K562 (cell line): Measurements from ENCODE around the gene NFIC. TPM values are rescaled to one million over a fixed set of nuclear protein-coding genes. Genes with fewer than 3 reads are reported as not detected.

ENCODE experiments used
- BHLHE40 ChIP-seq: IDR thresholded peaks from 2 replicates; pipeline ENCODE4 v1.6.1; 2011; ENCODE audit warnings: low read length, improper control_type of control experiment
- ETV5 ChIP-seq: sonication (generic); formaldehyde crosslinking; IDR thresholded peaks from 2 replicates; pipeline ENCODE4 v1.4.0; 2020; ENCODE audit warnings: low read depth, mild to moderate bottlenecking, missing genetic modification reagents
- FOXP1 ChIP-seq: sonication (generic); formaldehyde crosslinking; IDR thresholded peaks from 2 replicates; pipeline ENCODE4 v1.8.0; 2022; ENCODE audit warnings: mild to moderate bottlenecking, missing genetic modification reagents
- NONO ChIP-seq, 2 experiments: fragments of 200-400 bp in 1 of 2; fragments of 450-650 bp in 1 of 2; formaldehyde crosslinking in 1 of 2; IDR thresholded peaks; 2 replicates each; pipeline ENCODE4 v1.6.1; 2017; ENCODE audit warnings: low read depth in 2 of 2, mild to moderate bottlenecking in 2 of 2, moderate library complexity in 2 of 2, low read length in 1 of 2
- PHTF2 ChIP-seq: fragments of 250-450 bp; sonication (Bioruptor Pico); IDR thresholded peaks from 2 replicates; pipeline ENCODE4 v1.5.0; 2021; ENCODE audit warnings: mild to moderate bottlenecking
- PTRF ChIP-seq: fragments of 450-650 bp; IDR thresholded peaks from 2 replicates; pipeline ENCODE4 v1.6.1; 2016; ENCODE audit warnings: mild to moderate bottlenecking, missing genetic modification characterization, missing compliant biosample characterization
- SAP30 ChIP-seq: fragments of 200-600 bp; sonication (generic); IDR thresholded peaks from 2 replicates; pipeline ENCODE4 v1.6.1; 2012; ENCODE audit warnings: borderline replicate concordance, low read depth, mild to moderate bottlenecking, moderate library complexity, low read length, control low read depth, inconsistent platforms; ENCODE audit not compliant: insufficient read depth, poor library complexity, severe bottlenecking
- ZBTB11 ChIP-seq, 3 experiments: fragments of 200-800 bp in 1 of 3; fragments of 250-450 bp in 1 of 3; fragments of 450-650 bp in 1 of 3; sonication (Bioruptor Pico) in 1 of 3; sonication (Bioruptor generic) in 1 of 3; formaldehyde crosslinking in 1 of 3; IDR thresholded peaks; 2 replicates each; pipeline versions ENCODE4 v1.6.1 to v1.8.0; 2016 to 2022; ENCODE audit warnings: mild to moderate bottlenecking in 2 of 3, missing genetic modification characterization in 2 of 3, missing compliant biosample characterization in 1 of 3, moderate library complexity in 1 of 3
- ZC3H4 ChIP-seq: sonication (generic); formaldehyde crosslinking; IDR thresholded peaks from 2 replicates; pipeline ENCODE4 v1.9.0; 2021; ENCODE audit warnings: missing genetic modification reagents, borderline replicate concordance
- ZNF174 ChIP-seq: fragments of 250-450 bp; sonication (Bioruptor Pico); IDR thresholded peaks from 2 replicates; pipeline ENCODE4 v1.4.0; 2020; ENCODE audit warnings: mild to moderate bottlenecking
- ZNF436 ChIP-seq: fragments of 250-450, 450-650 bp; sonication (Bioruptor Pico); formaldehyde crosslinking; IDR thresholded peaks from 2 replicates; pipeline ENCODE4 v1.7.0; 2020; ENCODE audit warnings: mild to moderate bottlenecking
- polyA plus RNA-seq, 8 experiments: library from polyadenylated mRNA; depleted of rRNA in 4 of 8; stranded (reverse) in 5 of 8; unstranded in 3 of 8; fragments of >200 nt; fragmentation: Nextera tagmentation in 2 of 8; fragmentation: Illumina TruSeq in 1 of 8; extraction: Ambion mirVana in 2 of 8; extraction: Trizol in 1 of 8; gene quantifications; 2 replicates each; pipeline versions ENCODE4 v1.2.1 to v1.2.3, GENCODE V29; 2011 to 2014; ENCODE audit warnings: inconsistent platforms in 1 of 8, missing spikeins in 1 of 8
- total RNA-seq, 7 experiments: library from RNA; depleted of rRNA in 6 of 7; stranded (reverse); fragments of >200 nt in 6 of 7; fragmentation: Illumina TruSeq in 2 of 7; extraction: Trizol in 2 of 7; gene quantifications; 2 replicates each; pipeline versions ENCODE4 v1.2.1 to v1.2.3, GENCODE V29; 2011 to 2021; ENCODE audit warnings: low replicate concordance in 1 of 7
- TF ChIP-seq, protein P1 (sequence below): fragments of 250-450 bp; sonication (Bioruptor Pico); IDR thresholded peaks from 2 replicates; pipeline ENCODE4 v1.4.0; 2020
- TF ChIP-seq, protein P2 (sequence below), 2 experiments: IDR thresholded peaks in 1 of 2; conservative IDR thresholded peaks in 1 of 2; 2 replicates each; pipeline ENCODE4 v1.6.1; 2016; ENCODE audit warnings: low read depth in 2 of 2, mild to moderate bottlenecking in 1 of 2, missing compliant biosample characterization in 1 of 2, missing genetic modification characterization in 1 of 2, moderate library complexity in 1 of 2

NFIC gene
- total and polyA plus RNA-seq, 9 of the 15 experiments (the other 6 are each of a cell fraction or from before 2014, with no cell fraction given), result 0.71 to 62.1 (median 6.9) TPM

DNA sequence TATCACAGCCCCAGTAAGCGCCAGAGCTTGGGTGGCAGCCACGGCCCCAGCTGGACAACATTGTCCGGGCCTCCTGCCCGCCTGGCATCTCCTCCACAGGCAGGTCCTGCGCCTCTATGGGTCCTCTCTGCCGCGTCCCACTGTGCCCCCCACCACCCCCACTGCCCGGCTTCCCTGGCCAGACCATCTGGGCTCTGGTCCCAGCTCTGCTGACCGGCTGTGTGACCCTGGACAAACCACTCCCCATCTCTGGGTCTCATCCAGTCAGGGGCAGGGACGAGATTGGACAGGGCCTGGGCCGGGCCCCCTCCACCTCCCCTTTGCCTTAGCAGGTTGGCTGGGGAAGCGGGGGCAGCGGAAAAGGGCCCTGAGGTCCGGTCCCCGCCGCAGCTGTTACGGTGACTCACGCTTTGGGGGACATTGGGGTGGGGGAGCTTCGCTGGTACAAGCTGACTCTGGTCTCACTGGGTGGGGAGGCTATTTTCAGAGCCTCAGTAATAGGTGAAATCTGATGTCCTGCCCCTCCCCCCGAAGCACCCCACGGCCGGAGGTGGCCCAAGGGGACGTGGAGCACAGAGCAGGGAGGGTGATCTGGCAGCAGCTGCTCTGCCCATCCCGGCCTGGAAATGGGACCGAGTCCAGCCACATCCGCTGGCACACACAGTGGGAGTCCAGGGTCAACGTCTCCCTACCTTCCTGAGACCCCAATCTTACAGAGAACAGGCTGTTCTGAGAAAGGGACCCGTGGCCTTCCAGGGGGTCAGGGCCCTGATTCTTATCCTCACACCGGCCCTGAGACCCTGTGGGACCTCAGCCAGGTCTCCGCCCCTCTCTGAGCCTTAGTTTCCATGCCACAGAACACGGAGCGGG, 9.1 kb downstream of the NFIC start (continued):
- TF ChIP-seq ZBTB11 (CRISPR knock-in tag; IDR thresholded peaks at IDR 0.05), result no peak
- no peak for TF ChIP-seq ZNF174
- TF ChIP-seq ZC3H4 (CRISPR knock-in tag), result no peak
- no peak for TF ChIP-seq BHLHE40
- TF ChIP-seq NONO (IDR thresholded peaks at IDR 0.05; ENCODE audit: low read depth in 2 of 2, low read length in 1 of 2), result no peak
- TF ChIP-seq ETV5 (CRISPR knock-in tag), result no peak; the same call in none of the 2 replicates
- no peak for TF ChIP-seq PTRF
- no peak for TF ChIP-seq PHTF2 (CRISPR knock-in tag)
- TF ChIP-seq, protein P1, sequence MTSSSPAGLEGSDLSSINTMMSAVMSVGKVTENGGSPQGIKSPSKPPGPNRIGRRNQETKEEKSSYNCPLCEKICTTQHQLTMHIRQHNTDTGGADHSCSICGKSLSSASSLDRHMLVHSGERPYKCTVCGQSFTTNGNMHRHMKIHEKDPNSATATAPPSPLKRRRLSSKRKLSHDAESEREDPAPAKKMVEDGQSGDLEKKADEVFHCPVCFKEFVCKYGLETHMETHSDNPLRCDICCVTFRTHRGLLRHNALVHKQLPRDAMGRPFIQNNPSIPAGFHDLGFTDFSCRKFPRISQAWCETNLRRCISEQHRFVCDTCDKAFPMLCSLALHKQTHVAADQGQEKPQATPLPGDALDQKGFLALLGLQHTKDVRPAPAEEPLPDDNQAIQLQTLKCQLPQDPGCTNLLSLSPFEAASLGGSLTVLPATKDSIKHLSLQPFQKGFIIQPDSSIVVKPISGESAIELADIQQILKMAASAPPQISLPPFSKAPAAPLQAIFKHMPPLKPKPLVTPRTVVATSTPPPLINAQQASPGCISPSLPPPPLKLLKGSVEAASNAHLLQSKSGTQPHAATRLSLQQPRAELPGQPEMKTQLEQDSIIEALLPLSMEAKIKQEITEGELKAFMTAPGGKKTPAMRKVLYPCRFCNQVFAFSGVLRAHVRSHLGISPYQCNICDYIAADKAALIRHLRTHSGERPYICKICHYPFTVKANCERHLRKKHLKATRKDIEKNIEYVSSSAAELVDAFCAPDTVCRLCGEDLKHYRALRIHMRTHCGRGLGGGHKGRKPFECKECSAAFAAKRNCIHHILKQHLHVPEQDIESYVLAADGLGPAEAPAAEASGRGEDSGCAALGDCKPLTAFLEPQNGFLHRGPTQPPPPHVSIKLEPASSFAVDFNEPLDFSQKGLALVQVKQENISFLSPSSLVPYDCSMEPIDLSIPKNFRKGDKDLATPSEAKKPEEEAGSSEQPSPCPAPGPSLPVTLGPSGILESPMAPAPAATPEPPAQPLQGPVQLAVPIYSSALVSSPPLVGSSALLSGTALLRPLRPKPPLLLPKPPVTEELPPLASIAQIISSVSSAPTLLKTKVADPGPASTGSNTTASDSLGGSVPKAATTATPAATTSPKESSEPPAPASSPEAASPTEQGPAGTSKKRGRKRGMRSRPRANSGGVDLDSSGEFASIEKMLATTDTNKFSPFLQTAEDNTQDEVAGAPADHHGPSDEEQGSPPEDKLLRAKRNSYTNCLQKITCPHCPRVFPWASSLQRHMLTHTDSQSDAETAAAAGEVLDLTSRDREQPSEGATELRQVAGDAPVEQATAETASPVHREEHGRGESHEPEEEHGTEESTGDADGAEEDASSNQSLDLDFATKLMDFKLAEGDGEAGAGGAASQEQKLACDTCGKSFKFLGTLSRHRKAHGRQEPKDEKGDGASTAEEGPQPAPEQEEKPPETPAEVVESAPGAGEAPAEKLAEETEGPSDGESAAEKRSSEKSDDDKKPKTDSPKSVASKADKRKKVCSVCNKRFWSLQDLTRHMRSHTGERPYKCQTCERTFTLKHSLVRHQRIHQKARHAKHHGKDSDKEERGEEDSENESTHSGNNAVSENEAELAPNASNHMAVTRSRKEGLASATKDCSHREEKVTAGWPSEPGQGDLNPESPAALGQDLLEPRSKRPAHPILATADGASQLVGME (CRISPR knock-in tag), result no peak
- no peak for TF ChIP-seq FOXP1 (CRISPR knock-in tag)
- no peak for TF ChIP-seq SAP30
- TF ChIP-seq, protein P2, sequence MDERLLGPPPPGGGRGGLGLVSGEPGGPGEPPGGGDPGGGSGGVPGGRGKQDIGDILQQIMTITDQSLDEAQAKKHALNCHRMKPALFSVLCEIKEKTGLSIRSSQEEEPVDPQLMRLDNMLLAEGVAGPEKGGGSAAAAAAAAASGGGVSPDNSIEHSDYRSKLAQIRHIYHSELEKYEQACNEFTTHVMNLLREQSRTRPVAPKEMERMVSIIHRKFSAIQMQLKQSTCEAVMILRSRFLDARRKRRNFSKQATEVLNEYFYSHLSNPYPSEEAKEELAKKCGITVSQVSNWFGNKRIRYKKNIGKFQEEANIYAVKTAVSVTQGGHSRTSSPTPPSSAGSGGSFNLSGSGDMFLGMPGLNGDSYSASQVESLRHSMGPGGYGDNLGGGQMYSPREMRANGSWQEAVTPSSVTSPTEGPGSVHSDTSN (CRISPR knock-in tag; IDR thresholded peaks at IDR 0.05; ENCODE audit: low read depth), result no peak
- TF ChIP-seq, protein P2 (tag; conservative IDR thresholded peaks at IDR 0.05; ENCODE audit: low read depth), result no peak
- TF ChIP-seq ZNF436, result no peak
